ACHN (cell line): ENCODE data around the gene CYP4F12.

Experiments used
- DNase-seq: peaks from one replicate; pipeline ENCODE4 v3.0.0-alpha.2; 2015
- in situ Hi-C: cut with HindIII; loops from 2 replicates; pipeline ENCODE4 v1.10.0; 2017; ENCODE audit warnings: low sequenced_read_pairs, low pct_ligation_motif_present, low pct_unique_long_range_greater_than_20kb

The CYP4F12 gene

GRCh38 chr19:15672580-15673175 lies at the start of gene CYP4F12:
Gene CYP4F12, plus strand, starts transcription at chr19:15673087. Its CDS starts 443 bp downstream, at chr19:15673530.
- no peak for DNase-seq
- in situ Hi-C loops, result no loop called here

- in situ Hi-C loops, result no loop called here
- DNase-seq, result peak; percentile 18
Observed at GRCh38 chr19:15623711-15624318, 49.1 kb upstream of the CYP4F12 start.

GRCh38 chr19:15628236-15629002 lies 44.5 kb upstream of the CYP4F12 start:
- in situ Hi-C loops, result no loop called here
- no peak for DNase-seq

GRCh38 chr19:15629003-15629880 lies 43.6 kb upstream of the CYP4F12 start:
- peak; percentile 55 for DNase-seq
- in situ Hi-C loops, result no loop called here

GRCh38 chr19:15631817-15632216 lies 41.1 kb upstream of the CYP4F12 start:
- DNase-seq, result peak; percentile 2
- in situ Hi-C loops, result no loop called here

GRCh38 chr19:15633082-15633835 lies 39.6 kb upstream of the CYP4F12 start:
- in situ Hi-C loops, result no loop called here
- no peak for DNase-seq

- in situ Hi-C loops, result no loop called here
- DNase-seq, result no peak
Observed at GRCh38 chr19:15634105-15634504, 38.8 kb upstream of the CYP4F12 start.

- in situ Hi-C loops, result no loop called here
- DNase-seq, result no peak
Observed at GRCh38 chr19:15635016-15635805, 37.7 kb upstream of the CYP4F12 start.

GRCh38 chr19:15636026-15636425 lies 36.9 kb upstream of the CYP4F12 start:
- no peak for DNase-seq
- in situ Hi-C loops, result no loop called here

- in situ Hi-C loops, result no loop called here
Observed at GRCh38 chr19:15639596-15639995, 33.3 kb upstream of the CYP4F12 start.

GRCh38 chr19:15640294-15640903 lies 32.5 kb upstream of the CYP4F12 start, which contains the start of gene CYP4F3:
Gene CYP4F3, plus strand, starts transcription at chr19:15640897. Its CDS starts 519 bp downstream, at chr19:15641416.
- DNase-seq, result no peak
- in situ Hi-C loops, result no loop called here

More at GRCh38 chr19:15639596-15639995, 33.3 kb upstream of the CYP4F12 start:
- no peak for DNase-seq

- no peak for DNase-seq
- in situ Hi-C loops, result no loop called here
Observed at GRCh38 chr19:15640904-15641597, 31.8 kb upstream of the CYP4F12 start.

GRCh38 chr19:15641901-15642491 lies 30.9 kb upstream of the CYP4F12 start:
- in situ Hi-C loops, result no loop called here

GRCh38 chr19:15642807-15643206 lies 30.1 kb upstream of the CYP4F12 start:
- in situ Hi-C loops, result no loop called here

More at GRCh38 chr19:15641901-15642491, 30.9 kb upstream of the CYP4F12 start:
- no peak for DNase-seq

GRCh38 chr19:15643387-15643786 lies 29.5 kb upstream of the CYP4F12 start:
- no peak for DNase-seq
- in situ Hi-C loops, result no loop called here

More at GRCh38 chr19:15642807-15643206, 30.1 kb upstream of the CYP4F12 start:
- DNase-seq, result no peak
